Loucy (cell line): ENCODE measurements around the gene SLC6A9.

Experiments
- CTCF ChIP-seq: fragments of 200-600 bp; sonication (generic); conservative IDR thresholded peaks from 2 replicates; pipeline ENCODE4 v1.5.1; 2014; ENCODE audit warnings: mild to moderate bottlenecking, antibody characterized with exemption, low read length
- EZH2phosphoT487 ChIP-seq: fragments of 200-600 bp; IDR thresholded peaks from 2 replicates; pipeline ENCODE4 v1.6.1; 2018; ENCODE audit warnings: antibody characterized with exemption, mild to moderate bottlenecking, moderate library complexity, borderline replicate concordance

GRCh38 chr1:43981135-43981491, 50.1 kb downstream of the SLC6A9 start:
- TF ChIP-seq CTCF = no peak
- no peak for TF ChIP-seq EZH2phosphoT487
